ENCODE results near the gene PGBD2. TPM values are rescaled to one million over a fixed set of nuclear protein-coding genes. Genes with fewer than 3 reads are reported as not detected.
"Not testable (repeated sequence)": the region's sequence is repeated elsewhere in the genome, so short reads cannot be mapped to it uniquely, and the experiment has no call there.

The PGBD2 gene
- total RNA-seq, 4 donors from 2014 or later, result 4.1 to 9.5 (median 6.7) TPM

DNA sequence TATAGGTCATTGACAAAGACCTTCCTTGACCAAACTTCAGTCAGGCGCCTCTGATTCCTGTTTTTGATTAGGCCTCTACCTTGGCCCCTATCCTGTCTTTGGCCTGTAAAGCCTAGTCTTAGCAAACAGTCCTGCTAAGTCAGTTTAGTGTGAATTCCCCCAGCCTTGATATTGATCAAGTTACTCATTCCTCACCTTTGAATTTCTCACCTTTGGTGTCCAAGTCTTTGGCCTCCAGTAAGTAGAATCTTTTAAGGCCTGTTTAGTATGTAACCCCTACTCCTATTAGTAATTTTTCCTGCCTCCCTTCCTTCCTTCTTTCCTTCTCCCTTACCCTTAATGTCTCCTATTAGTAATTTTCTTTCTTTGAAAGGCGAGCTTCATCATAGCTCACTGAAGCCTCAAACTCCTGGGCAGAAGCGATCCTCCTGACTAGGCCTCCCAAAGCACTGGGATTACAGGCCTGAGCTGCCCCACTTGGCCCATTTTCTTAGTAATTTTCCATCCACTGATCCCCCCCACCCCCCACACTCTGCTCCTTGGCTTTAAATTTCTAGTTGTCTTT, 34.1 kb upstream of the PGBD2 start:
- H3K9me3 ChIP-seq, result no peaks in the 10 kb centered on the region
- intact Hi-C loops (cut with DNase I), result no loop called here
- H3K27ac ChIP-seq, result peak overlapping the region in 2 of 4 donors; percentile 96 to 97
- no peaks in the 10 kb centered on the region for H3K27me3 ChIP-seq
- peaks cover 0 to 23% (median 3%) of the 10 kb centered on the region in 3 donors for H3K4me1 ChIP-seq
- H3K4me3 ChIP-seq, result peak overlapping the region in 1 of 4 donors; percentile 63
- TF ChIP-seq POLR2A (IDR thresholded peaks at IDR 0.05), result no peak
- TF ChIP-seq, protein P1, sequence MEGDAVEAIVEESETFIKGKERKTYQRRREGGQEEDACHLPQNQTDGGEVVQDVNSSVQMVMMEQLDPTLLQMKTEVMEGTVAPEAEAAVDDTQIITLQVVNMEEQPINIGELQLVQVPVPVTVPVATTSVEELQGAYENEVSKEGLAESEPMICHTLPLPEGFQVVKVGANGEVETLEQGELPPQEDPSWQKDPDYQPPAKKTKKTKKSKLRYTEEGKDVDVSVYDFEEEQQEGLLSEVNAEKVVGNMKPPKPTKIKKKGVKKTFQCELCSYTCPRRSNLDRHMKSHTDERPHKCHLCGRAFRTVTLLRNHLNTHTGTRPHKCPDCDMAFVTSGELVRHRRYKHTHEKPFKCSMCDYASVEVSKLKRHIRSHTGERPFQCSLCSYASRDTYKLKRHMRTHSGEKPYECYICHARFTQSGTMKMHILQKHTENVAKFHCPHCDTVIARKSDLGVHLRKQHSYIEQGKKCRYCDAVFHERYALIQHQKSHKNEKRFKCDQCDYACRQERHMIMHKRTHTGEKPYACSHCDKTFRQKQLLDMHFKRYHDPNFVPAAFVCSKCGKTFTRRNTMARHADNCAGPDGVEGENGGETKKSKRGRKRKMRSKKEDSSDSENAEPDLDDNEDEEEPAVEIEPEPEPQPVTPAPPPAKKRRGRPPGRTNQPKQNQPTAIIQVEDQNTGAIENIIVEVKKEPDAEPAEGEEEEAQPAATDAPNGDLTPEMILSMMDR (IDR thresholded peaks at IDR 0.05), result no peak
- no peaks in the 10 kb centered on the region for H3K36me3 ChIP-seq
- DNase-seq, result no peak
- 93 to 95% methylated on average over 3 of the region's 3 CpGs for WGBS, 2 donors

DNA sequence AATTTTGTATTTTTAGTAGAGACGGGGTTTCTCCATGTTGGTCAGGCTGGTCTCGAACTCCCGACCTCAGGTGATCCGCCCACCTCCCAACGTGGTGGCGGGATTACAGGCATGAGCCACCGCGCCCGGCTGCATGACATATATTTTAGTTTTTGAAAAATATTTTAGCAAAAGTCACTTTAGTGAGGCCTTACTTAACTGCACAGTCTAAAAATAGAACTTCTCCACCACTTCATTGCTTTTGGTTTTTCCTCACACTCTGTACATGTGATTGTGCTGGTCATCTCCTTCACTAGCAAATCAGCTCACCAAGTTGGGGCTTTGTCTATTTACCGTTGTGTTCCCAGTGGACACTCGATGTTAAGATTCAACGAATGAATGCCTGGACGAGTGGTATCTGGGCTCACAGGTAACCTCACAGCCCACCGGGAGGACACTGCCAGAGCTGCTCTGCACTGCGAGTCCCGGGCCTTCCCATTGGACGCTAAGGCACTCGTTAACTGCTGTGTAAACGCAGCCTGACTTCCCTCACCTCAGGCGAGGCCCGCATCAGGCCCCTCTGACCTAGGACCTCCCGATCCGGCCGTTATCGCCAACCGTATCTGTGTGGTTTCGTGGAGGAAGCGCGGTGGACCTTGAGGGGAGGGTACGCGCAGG, 33.2 kb upstream of the PGBD2 start:
- Histone ChIP-seq H3K27ac (peak overlapping the region; percentile 89 to 97 (median 96)), H3K4me1 (peaks cover 0 to 23% (median 3%) of the 10 kb centered on the region in 3 donors), H3K36me3 (no peaks in the 10 kb centered on the region), H3K27me3 (no peaks in the 10 kb centered on the region), H3K9me3 (no peaks in the 10 kb centered on the region), H3K4me3 (peak overlapping the region; percentile 44 to 72 (median 66))
- intact Hi-C loops (cut with DNase I), result no loop called here
- TF ChIP-seq, protein P1 (IDR thresholded peaks at IDR 0.05), result no peak
- TF ChIP-seq POLR2A (IDR thresholded peaks at IDR 0.05), result no peak
- no peak for DNase-seq
- 1 to 5% methylated on average over 12 to 28 of the region's 31 CpGs for WGBS, 2 donors

DNA sequence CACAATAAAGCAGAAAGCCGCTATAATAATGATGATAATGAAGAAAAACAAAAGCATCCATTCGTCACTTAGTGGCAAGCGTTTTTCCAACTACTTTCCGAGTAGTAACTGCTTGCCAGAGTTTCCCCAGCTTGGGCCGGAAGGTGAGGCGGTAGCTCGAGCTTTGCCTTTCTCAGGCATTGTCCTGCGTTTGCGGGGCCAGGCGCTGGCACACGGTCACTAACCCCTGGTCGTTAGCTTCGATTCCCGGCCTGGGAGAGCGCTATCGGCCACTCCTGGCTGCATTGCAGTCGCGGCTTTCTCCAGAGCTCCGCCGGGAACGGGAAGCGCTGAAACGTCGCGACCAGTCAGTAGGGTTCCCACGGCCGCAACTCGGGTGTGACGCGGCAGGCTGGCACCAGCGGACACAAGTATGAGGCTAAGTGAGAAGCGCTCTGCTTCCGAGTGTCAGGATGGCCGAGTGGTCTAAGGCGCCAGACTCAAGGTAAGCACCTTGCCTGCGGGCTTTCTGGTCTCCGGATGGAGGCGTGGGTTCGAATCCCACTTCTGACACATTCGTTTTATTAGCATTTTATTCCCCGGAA, 32.5 kb upstream of the PGBD2 start:
- intact Hi-C loops (cut with DNase I), result no loop called here

GRCh38 chr1:248873993-248874533, 32.0 kb upstream of the PGBD2 start:
- intact Hi-C loops (cut with DNase I), result no loop called here
- H3K4me1 ChIP-seq, result peaks cover 0 to 23% (median 3%) of the 10 kb centered on the region in 3 donors
- 3 to 4% methylated on average over 19 to 21 of the region's 23 CpGs for WGBS, 2 donors
- H3K4me3 ChIP-seq, result peak overlapping the region; percentile 44 to 72 (median 66)
- H3K27me3 ChIP-seq, result no peaks in the 10 kb centered on the region
- H3K36me3 ChIP-seq, result no peaks in the 10 kb centered on the region
- no peak for DNase-seq
- TF ChIP-seq, protein P1 (IDR thresholded peaks at IDR 0.05), result peak in 1 of 6 experiments; percentile 16
- TF ChIP-seq POLR2A (IDR thresholded peaks at IDR 0.05), result no peak
- H3K9me3 ChIP-seq, result no peaks in the 10 kb centered on the region
- peak overlapping the region; percentile 89 to 97 (median 96) for H3K27ac ChIP-seq

More for the DNA sequence above, 32.5 kb upstream of the PGBD2 start:
- no peaks in the 10 kb centered on the region for H3K27me3 ChIP-seq
- DNase-seq, result peak; percentile 39
- H3K4me1 ChIP-seq, result peaks cover 0 to 23% (median 3%) of the 10 kb centered on the region in 3 donors
- H3K4me3 ChIP-seq, result peak overlapping the region; percentile 44 to 72 (median 66)
- H3K27ac ChIP-seq, result peak overlapping the region; percentile 89 to 97 (median 96)
- H3K36me3 ChIP-seq, result no peaks in the 10 kb centered on the region
- TF ChIP-seq, protein P1 (IDR thresholded peaks at IDR 0.05), result no peak
- peak in 2 of 4 donors; percentile 39 to 41 for TF ChIP-seq POLR2A (IDR thresholded peaks at IDR 0.05)
- no peaks in the 10 kb centered on the region for H3K9me3 ChIP-seq
- 0% methylated on average over 6 to 22 of the region's 41 CpGs for WGBS, 2 donors

- Histone ChIP-seq H3K4me3 (no peak overlapping the region), H3K27me3 (no peaks in the 10 kb centered on the region), H3K36me3 (no peaks in the 10 kb centered on the region), H3K9me3 (no peaks in the 10 kb centered on the region), H3K4me1 (peaks cover 0 to 12% (median 0%) of the 10 kb centered on the region in 3 donors), H3K27ac (no peak overlapping the region)
- no peak for DNase-seq
- TF ChIP-seq, protein P1 (IDR thresholded peaks at IDR 0.05), result no peak
- no peak for TF ChIP-seq POLR2A (IDR thresholded peaks at IDR 0.05)
- 18 to 19% methylated on average over 1 of the region's 1 CpG for WGBS, 2 donors
- intact Hi-C loops (cut with DNase I), result no loop called here
Measured at GRCh38 chr1:248881261-248881660, 24.8 kb upstream of the PGBD2 start.

GRCh38 chr1:248882427-248882826, 23.6 kb upstream of the PGBD2 start:
- H3K9me3 ChIP-seq; intact Hi-C loops (cut with DNase I); H3K36me3 ChIP-seq; DNase-seq; H3K27ac ChIP-seq; H3K27me3 ChIP-seq; H3K4me3 ChIP-seq: not testable (repeated sequence)
- 71 to 84% methylated on average over 7 of the region's 7 CpGs for WGBS, 2 donors
- peaks cover 0 to 12% (median 0%) of the 10 kb centered on the region in 3 donors for H3K4me1 ChIP-seq

Measured in esophagus squamous epithelium (tissue), 5 donors.